ENCODE measurements around the gene LARP1. TPM values are rescaled to one million over a fixed set of nuclear protein-coding genes. Genes with fewer than 3 reads are reported as not detected.
A peak's percentile ranks its signal among the peaks of the same experiment; 100 is the strongest.
"Not testable (repeated sequence)": the region's sequence is repeated elsewhere in the genome, so short reads cannot be mapped to it uniquely, and the experiment has no call there.

Gene LARP1
- total RNA-seq, 2 experiments from 2014 or later = 200 to 203 TPM

DNA sequence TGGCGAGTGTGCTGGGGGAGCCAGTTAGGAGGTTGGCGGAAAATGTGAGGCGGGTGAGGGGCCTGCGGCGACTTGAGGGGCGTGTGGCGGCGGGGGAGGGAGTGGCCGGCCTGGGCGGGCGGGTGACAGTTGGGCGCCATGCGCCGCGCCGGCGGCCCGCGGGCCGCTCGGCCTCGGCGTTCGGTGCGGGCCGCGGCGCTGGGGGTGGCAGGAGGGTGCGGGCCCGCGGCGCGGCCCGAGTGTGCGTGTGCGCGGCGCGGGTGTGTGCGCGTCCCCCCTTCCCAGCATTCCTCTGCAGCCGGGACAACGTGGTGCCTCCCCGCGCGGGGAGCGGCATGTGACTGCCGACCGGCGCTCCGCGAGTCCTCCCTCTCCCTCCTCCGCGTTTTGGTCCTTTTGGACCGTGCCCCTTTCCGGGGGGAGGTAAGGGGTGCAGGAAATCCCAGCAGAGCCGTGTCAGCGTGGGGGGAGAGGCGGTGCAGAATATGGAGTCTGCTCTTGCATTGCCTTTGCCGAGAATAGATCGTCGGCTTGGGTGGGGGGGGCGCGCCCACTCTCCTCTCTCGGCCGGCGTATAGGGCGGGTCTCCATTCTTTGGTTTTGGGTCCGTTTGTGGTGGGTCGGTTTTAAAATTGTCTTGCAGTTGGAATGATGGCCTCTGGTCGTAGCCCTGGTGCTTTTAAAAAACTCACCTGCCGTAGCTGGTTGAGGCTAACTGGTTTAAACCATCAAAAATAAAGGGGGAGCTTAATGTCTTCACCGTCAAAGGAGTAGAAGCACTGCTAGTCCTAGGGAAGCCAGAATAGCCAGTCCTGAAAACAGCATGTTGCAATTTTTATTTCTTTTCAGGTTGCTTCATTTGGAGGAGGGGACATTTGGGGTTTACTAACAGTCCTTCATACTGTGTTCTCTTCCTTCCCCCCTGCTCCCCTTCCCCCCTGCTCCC lies 2.0 kb downstream of the LARP1 start:
- Mint-ChIP-seq H3K4me1 (ENCODE audit: low read depth) (peaks cover 54% of the 10 kb centered on the region), H3K36me3 (ENCODE audit: low read depth) (peaks cover 21% of the 10 kb centered on the region), H3K27ac (peak overlapping the region; percentile 98), H3K27me3 (ENCODE audit: low read depth) (no peaks in the 10 kb centered on the region), H3K9me3 (no peaks in the 10 kb centered on the region), H3K4me3 (peak overlapping the region; percentile 97)
- peak; percentile 58 for DNase-seq
- CTCF ChIA-PET = interaction anchor here (0.6 to 1.7 kb wide), 3 partner anchors 54 to 115 kb away, joined by 3 to 6 read pairs (median 5); no protein-coding TSS in a partner anchor
- intact Hi-C loops (cut with micrococcal nuclease) = loop anchor here (1.0 to 5.0 kb wide), 2 partner anchors 312 to 555 kb away; partner anchors contain the start of gene SAP30L

DNA sequence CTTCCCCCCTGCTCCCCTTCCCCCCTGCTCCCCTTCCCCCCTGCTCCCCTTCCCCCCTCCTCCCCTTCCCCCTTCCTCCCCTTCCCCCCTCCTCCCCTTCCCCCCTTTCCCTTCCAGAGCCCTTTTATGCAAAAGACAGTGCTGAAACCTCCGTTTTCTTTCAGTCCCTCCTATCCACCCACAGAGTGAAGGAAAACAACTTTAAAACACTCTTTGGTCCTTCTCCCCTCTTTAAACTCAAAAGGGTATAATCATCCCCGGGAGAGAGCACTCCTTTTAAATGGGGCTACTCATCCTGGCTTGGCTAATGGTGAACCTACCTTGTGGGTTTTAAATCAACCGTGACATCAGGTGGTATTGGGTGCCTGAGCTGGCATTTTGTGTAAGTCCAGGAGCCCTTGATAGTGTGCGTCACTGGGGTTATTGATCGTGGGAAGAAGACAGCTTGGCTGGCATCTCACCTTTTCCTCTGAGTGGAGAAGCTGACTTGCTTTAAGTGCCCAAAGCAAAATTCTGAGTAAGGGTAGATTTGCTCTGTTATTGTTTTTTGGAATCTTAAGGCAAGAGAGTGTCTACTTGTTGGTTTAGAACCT lies 2.7 kb downstream of the LARP1 start:
- intact Hi-C loops (cut with micrococcal nuclease) = loop anchor here (5.0 kb wide), 1 partner anchor 556 kb away; no protein-coding TSS in a partner anchor
- H3K4me3 Mint-ChIP-seq = peak overlapping the region; percentile 81
- CTCF ChIA-PET = interaction anchor here (0.6 to 1.7 kb wide), 4 partner anchors 24 to 114 kb away, joined by 3 to 6 read pairs (median 4); no protein-coding TSS in a partner anchor
- peaks cover 60% of the 10 kb centered on the region for H3K4me1 Mint-ChIP-seq (ENCODE audit: low read depth)
- H3K36me3 Mint-ChIP-seq (ENCODE audit: low read depth) = peaks cover 20% of the 10 kb centered on the region
- H3K27ac Mint-ChIP-seq = peak overlapping the region; percentile 87
- no peaks in the 10 kb centered on the region for H3K27me3 Mint-ChIP-seq (ENCODE audit: low read depth)
- DNase-seq = peak; percentile 67
- H3K9me3 Mint-ChIP-seq = no peaks in the 10 kb centered on the region

DNA sequence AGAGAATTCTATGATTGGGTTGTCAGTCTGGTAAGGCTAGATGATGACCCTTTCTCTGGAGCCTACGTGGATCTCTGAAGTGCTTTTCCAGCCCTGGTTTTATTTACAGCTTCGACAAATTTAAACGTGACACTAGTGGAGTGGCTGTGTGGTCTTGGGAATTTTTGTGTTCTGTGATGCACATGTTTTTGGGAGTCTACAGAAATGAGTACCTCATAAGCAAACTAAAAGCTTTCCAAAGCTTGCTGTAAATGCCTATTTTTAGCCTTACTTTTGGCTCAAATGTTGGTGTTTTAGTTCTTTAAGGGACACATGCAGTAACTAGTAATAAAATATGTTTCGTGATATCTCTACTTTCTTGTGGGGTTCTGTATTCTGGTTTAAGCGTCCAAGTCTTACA lies 3.3 kb downstream of the LARP1 start:
- Mint-ChIP-seq H3K36me3 (ENCODE audit: low read depth) (peaks cover 23% of the 10 kb centered on the region), H3K27me3 (ENCODE audit: low read depth) (no peaks in the 10 kb centered on the region), H3K27ac (peak overlapping the region; percentile 87), H3K4me3 (peak overlapping the region; percentile 81), H3K4me1 (ENCODE audit: low read depth) (peaks cover 60% of the 10 kb centered on the region), H3K9me3 (no peaks in the 10 kb centered on the region)
- CTCF ChIA-PET = interaction anchor here (1.0 to 1.7 kb wide), 3 partner anchors 23 to 72 kb away, joined by 3 to 5 read pairs (median 3); no protein-coding TSS in a partner anchor
- DNase-seq = no peak
- intact Hi-C loops (cut with micrococcal nuclease) = loop anchor here (5.0 kb wide), 1 partner anchor 556 kb away; no protein-coding TSS in a partner anchor

DNA sequence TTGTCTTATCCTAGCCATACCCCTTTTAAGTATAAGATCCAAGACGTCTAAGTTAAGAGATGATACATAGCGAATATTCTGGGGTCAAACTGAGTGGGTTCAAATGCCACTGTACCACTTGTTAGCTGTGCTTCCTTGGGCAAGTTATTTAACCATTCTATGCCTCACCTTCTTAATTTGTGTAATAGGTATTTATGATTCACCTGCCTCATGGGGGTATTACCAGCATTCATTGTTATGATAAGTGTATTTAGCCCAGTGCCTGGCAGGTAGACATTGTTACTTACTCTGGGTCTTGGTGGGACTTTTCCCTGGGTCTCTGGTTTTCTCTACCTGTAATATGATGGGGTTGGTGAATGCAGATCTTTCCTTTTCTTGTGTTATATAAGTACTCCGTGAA lies 3.8 kb downstream of the LARP1 start:
- no peaks in the 10 kb centered on the region for H3K9me3 Mint-ChIP-seq
- H3K27me3 Mint-ChIP-seq (ENCODE audit: low read depth) = no peaks in the 10 kb centered on the region
- intact Hi-C loops (cut with micrococcal nuclease) = loop anchor here (5.0 kb wide), 1 partner anchor 557 kb away; no protein-coding TSS in a partner anchor
- DNase-seq = no peak
- H3K4me3 Mint-ChIP-seq = peak overlapping the region; percentile 81
- H3K4me1 Mint-ChIP-seq (ENCODE audit: low read depth) = peaks cover 57% of the 10 kb centered on the region
- H3K27ac Mint-ChIP-seq = peak overlapping the region; percentile 87
- CTCF ChIA-PET = interaction anchor here (1.0 to 1.7 kb wide), 2 partner anchors 23 to 71 kb away, joined by 3 read pairs; no protein-coding TSS in a partner anchor
- peaks cover 24% of the 10 kb centered on the region for H3K36me3 Mint-ChIP-seq (ENCODE audit: low read depth)

DNA sequence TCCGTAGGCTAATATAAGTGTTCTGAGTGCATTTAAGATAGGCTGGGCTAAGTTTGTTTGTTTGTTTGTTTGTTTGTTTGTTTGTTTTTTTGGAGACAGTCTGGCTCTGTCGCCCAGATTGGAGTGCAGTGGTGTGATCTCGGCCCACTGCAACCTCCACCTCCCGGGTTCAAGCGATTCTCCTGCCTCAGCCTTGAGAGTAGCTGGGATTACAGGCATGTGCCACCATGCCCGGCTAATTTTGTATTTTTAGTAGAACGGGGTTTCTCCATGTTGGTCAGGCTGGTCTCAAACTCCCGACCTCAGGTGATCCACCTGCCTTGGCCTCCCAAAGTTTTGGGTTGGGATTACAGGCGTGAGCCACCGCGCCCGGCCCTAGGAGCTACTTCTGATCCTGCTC lies 4.7 kb downstream of the LARP1 start:
- H3K4me1 Mint-ChIP-seq (ENCODE audit: low read depth) = peaks cover 57% of the 10 kb centered on the region
- CTCF ChIA-PET; DNase-seq; H3K9me3 Mint-ChIP-seq; H3K27me3 Mint-ChIP-seq (ENCODE audit: low read depth): not testable (repeated sequence)
- H3K36me3 Mint-ChIP-seq (ENCODE audit: low read depth) = peaks cover 24% of the 10 kb centered on the region
- H3K4me3 Mint-ChIP-seq = peak overlapping the region; percentile 81
- intact Hi-C loops (cut with micrococcal nuclease) = loop anchor here (1.0 to 5.0 kb wide), 3 partner anchors 9 to 558 kb away; no protein-coding TSS in a partner anchor
- H3K27ac Mint-ChIP-seq = peak overlapping the region; percentile 87

DNA sequence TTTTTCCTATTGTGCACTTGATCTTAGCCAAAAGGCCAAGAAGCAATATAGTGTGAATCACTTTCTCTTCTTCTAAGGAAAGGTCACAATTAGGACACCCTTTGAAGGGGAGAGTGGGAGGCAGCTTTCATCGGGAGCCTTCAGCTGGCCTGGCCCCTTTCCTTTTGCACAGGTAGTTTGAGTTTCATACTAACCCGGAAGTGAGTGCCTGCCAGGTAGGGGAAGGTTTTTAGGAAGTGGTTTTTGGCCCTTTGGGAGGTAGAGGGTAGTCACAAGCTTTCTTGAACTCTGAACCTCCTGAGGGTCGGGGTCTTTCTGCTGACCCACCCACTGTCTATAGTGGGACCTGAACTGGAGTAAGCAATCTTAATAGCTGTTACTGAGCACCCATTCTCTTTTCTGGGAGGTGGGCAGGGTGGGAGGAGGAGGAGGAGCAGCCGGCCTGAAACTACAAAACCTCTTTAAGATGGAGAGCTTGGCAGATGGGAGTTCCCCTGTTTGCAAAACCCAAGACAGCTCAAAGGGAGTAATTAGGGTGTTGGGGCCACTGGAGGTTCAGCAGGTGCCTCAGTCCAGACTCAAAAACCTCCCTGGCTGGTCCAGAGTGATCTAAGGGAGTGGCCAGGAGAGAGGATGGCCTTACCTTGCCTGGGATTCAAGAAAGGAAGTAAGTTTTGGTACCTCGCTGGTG lies 6.0 kb downstream of the LARP1 start:
- no peaks in the 10 kb centered on the region for H3K9me3 Mint-ChIP-seq
- peaks cover 69% of the 10 kb centered on the region for H3K4me1 Mint-ChIP-seq (ENCODE audit: low read depth)
- H3K36me3 Mint-ChIP-seq (ENCODE audit: low read depth) = peaks cover 27% of the 10 kb centered on the region
- H3K27me3 Mint-ChIP-seq (ENCODE audit: low read depth) = no peaks in the 10 kb centered on the region
- intact Hi-C loops (cut with micrococcal nuclease) = loop anchor here (2.0 kb wide), 1 partner anchor 20 kb away; no protein-coding TSS in a partner anchor
- DNase-seq = peak; percentile 47
- CTCF ChIA-PET = interaction anchor here (1.0 to 1.4 kb wide), 2 partner anchors 50 to 110 kb away, joined by 3 to 6 read pairs; no protein-coding TSS in a partner anchor
- H3K4me3 Mint-ChIP-seq = peak overlapping the region; percentile 9
- peak overlapping the region; percentile 87 for H3K27ac Mint-ChIP-seq

DNA sequence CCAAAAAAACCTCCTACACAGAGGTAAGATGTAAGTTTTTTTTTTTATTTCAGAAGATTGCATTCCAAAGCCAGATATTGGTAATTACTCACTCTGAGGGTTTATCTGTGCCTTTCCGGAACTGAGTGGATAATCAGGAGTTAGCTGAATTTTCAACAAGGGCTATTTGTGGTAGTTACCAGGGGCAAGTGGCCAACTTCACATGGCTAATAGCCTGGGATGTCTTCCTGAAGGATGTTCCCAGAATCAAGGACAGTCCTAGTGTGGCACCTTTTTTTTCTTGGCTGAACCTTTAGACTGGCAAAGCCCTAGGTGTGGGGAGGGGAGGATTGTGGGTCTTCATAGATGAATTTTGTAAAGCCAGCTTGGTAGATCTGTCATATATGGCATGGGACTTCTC lies 7.1 kb downstream of the LARP1 start:
- no peak for DNase-seq
- CTCF ChIA-PET = interaction anchor here (0.6 to 1.0 kb wide), 2 partner anchors 49 to 132 kb away, joined by 3 read pairs; no protein-coding TSS in a partner anchor
- H3K27ac Mint-ChIP-seq = peak overlapping the region; percentile 87
- peaks cover 24% of the 10 kb centered on the region for H3K36me3 Mint-ChIP-seq (ENCODE audit: low read depth)
- H3K9me3 Mint-ChIP-seq = no peaks in the 10 kb centered on the region
- intact Hi-C loops (cut with micrococcal nuclease) = no loop called here
- H3K27me3 Mint-ChIP-seq (ENCODE audit: low read depth) = no peaks in the 10 kb centered on the region
- peaks cover 80% of the 10 kb centered on the region for H3K4me1 Mint-ChIP-seq (ENCODE audit: low read depth)
- no peak overlapping the region for H3K4me3 Mint-ChIP-seq

DNA sequence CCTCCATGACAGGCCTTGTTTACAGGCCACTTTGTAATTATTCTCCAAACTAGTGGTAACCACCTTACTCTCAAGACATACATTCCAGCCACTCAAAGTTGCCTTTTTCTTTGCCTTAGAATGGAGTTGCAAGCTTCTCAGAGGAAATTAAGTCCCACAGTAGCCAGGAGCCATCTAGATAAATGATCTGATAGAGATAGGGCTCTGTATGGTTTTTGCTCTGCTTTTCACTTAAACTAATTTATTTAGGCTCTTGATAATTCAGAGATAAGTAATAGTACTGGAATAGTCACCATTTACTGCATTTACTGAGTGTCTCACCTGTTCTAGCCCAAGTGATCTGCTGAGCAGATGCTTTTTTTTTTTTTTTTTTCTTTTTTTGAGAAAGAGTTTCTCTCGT lies 7.5 kb downstream of the LARP1 start:
- H3K36me3 Mint-ChIP-seq (ENCODE audit: low read depth) = peaks cover 23% of the 10 kb centered on the region
- no peak overlapping the region for H3K4me3 Mint-ChIP-seq
- intact Hi-C loops (cut with micrococcal nuclease) = no loop called here
- CTCF ChIA-PET = interaction anchor here (0.6 kb wide), 1 partner anchor 132 kb away, joined by 3 read pairs; no protein-coding TSS in a partner anchor
- H3K9me3 Mint-ChIP-seq = no peaks in the 10 kb centered on the region
- no peaks in the 10 kb centered on the region for H3K27me3 Mint-ChIP-seq (ENCODE audit: low read depth)
- DNase-seq = no peak
- H3K4me1 Mint-ChIP-seq (ENCODE audit: low read depth) = peaks cover 84% of the 10 kb centered on the region
- peak overlapping the region; percentile 87 for H3K27ac Mint-ChIP-seq

DNA sequence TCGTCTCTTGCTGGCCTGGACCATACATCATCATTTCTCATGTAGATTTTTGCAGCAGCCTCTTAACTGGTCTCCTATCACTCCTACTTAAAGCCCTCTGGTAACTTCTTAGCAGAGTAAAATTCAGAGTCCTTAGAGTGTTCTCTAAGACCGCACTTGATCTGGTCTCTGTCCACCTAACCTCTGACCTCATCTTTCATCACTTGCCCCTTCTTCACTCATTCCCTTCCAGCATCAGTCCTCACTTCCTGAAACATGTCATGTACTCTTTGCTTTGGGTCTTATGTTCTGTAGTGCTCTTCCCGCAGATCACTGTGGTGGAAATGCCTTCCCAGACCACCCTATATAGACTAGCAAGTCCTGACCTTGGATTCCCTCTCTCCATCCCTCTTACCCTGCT lies 9.8 kb downstream of the LARP1 start:
- H3K9me3 Mint-ChIP-seq = no peaks in the 10 kb centered on the region
- peaks cover 79% of the 10 kb centered on the region for H3K4me1 Mint-ChIP-seq (ENCODE audit: low read depth)
- no peak overlapping the region for H3K4me3 Mint-ChIP-seq
- H3K27ac Mint-ChIP-seq = peak overlapping the region; percentile 19
- CTCF ChIA-PET = no interaction called here
- no peaks in the 10 kb centered on the region for H3K27me3 Mint-ChIP-seq (ENCODE audit: low read depth)
- peaks cover 20% of the 10 kb centered on the region for H3K36me3 Mint-ChIP-seq (ENCODE audit: low read depth)
- DNase-seq = no peak
- intact Hi-C loops (cut with micrococcal nuclease) = no loop called here

DNA sequence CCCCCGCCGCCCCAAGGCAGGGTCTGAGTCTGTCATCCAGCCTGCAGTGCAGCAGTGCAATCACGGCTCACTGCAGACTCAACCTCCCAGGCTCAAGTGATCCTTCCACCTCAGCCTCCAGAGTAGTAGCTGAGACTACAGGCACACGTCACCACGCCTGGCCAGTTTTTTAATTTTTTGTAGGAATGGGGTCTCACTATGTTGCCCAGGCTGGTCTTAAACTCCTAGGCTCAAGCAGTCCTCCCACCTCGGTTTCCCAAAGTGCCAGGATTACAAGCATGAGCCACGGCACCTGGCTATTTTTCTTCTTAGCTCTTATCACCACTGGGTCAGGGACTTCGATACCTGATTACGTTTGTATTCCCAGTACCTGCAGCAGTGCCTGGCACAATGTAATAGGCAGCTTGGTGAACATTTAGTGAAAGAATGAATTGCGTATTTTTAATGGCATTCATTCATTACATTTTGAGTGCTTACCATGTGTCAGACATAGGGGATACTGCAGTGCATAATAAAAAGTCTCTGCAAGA lies 10.3 kb downstream of the LARP1 start:
- no peak for DNase-seq
- peak overlapping the region; percentile 32 for H3K27ac Mint-ChIP-seq
- H3K27me3 Mint-ChIP-seq (ENCODE audit: low read depth) = no peaks in the 10 kb centered on the region
- no peak overlapping the region for H3K4me3 Mint-ChIP-seq
- peaks cover 79% of the 10 kb centered on the region for H3K4me1 Mint-ChIP-seq (ENCODE audit: low read depth)
- peaks cover 20% of the 10 kb centered on the region for H3K36me3 Mint-ChIP-seq (ENCODE audit: low read depth)
- intact Hi-C loops (cut with micrococcal nuclease) = no loop called here
- CTCF ChIA-PET = no interaction called here
- H3K9me3 Mint-ChIP-seq = no peaks in the 10 kb centered on the region

DNA sequence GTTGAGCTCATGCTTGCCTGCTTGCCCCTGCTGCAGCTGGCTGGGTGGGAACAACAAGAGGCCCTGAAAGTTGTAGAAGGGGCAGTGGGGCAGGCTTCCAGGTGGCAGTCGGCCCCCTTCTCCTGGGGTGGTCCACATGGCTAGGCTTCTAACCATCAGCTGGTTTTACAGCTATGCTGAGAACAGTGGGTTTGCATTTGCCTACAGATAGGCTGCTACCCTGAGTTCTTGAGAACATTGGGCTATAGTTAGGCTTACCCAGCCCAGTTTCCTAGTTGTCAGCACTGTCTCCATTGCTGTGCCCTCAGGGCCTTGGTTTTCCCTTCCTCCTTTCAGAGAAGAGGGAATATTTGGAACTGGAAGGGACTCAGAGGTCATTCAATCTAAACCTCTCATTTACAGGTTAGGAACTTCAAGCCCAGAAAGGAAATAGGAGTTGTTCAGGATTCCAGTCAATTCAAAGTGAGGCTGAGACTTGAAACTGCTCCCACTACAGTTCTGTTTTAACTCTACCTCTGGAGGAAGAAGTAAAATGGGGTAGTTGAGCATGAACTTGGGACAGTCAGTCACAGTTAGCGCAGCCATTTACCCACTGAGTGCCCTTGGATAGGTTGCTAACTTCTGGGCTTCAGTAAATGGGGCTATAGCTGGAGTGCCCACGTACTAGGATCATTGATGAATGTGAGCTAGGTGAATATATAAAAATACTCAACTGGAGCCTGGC lies 11.5 kb downstream of the LARP1 start:
- no peaks in the 10 kb centered on the region for H3K27me3 Mint-ChIP-seq (ENCODE audit: low read depth)
- H3K27ac Mint-ChIP-seq = peak overlapping the region; percentile 66
- CTCF ChIA-PET = interaction anchor here (1.0 to 1.2 kb wide), 2 partner anchors 17 to 116 kb away, joined by 3 to 6 read pairs; no protein-coding TSS in a partner anchor
- intact Hi-C loops (cut with micrococcal nuclease) = no loop called here
- no peak for DNase-seq
- no peak overlapping the region for H3K4me3 Mint-ChIP-seq
- H3K9me3 Mint-ChIP-seq = no peaks in the 10 kb centered on the region
- H3K36me3 Mint-ChIP-seq (ENCODE audit: low read depth) = peaks cover 20% of the 10 kb centered on the region
- H3K4me1 Mint-ChIP-seq (ENCODE audit: low read depth) = peaks cover 79% of the 10 kb centered on the region
